HPDE6-E6E7 (cell line): Measurements from ENCODE around the gene PRKCH.
"Not testable (repeated sequence)": the region's sequence is repeated elsewhere in the genome, so short reads cannot be mapped to it uniquely, and the experiment has no call there.

Experiments
- DNase-seq: peaks from one replicate; pipeline ENCODE4 v3.0.0; 2011; ENCODE audit warnings: missing footprints; ENCODE audit errors: extremely low spot score

PRKCH gene

GRCh38 chr14:61527325-61528100, 206.1 kb downstream of the PRKCH start:
- DNase-seq: peak; percentile 65

DNA sequence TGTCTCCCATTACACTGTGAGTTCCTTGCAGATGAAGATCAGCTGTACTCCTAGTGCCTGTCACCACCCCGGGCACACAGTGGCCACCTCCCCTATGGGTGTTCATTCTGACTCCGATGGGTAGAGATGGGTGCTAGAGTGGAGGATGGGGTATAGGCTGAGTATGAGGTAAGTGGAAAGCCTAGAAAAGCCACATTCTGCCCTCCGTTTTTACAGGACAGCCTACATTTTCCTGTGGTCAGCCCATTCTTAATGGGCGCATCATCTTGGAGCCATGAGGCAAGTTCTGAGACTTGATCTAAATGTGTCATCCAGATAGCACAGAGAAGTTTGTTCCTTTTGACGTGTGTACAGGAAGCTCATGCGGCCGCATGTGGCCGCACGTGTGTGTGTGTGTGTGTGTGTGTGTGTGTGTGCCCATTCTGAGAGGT, 207.2 kb downstream of the PRKCH start:
- DNase-seq: no peak

DNA sequence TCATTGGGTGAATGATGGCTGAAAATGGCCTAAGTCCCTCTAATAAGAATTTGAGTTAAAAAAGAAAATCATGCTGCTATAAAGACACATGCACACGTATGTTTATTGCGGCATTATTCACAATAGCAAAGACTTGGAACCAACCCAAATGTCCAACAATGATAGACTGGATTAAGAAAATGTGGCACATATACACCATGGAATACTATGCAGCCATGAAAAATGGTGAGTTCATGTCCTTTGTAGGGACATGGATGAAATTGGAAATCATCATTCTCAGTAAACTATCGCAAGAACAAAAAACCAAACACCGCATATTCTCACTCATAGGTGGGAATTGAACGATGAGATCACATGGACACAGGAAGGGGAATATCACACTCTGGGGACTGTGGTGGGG, 208.0 kb downstream of the PRKCH start:
- not testable (repeated sequence) for DNase-seq

DNA sequence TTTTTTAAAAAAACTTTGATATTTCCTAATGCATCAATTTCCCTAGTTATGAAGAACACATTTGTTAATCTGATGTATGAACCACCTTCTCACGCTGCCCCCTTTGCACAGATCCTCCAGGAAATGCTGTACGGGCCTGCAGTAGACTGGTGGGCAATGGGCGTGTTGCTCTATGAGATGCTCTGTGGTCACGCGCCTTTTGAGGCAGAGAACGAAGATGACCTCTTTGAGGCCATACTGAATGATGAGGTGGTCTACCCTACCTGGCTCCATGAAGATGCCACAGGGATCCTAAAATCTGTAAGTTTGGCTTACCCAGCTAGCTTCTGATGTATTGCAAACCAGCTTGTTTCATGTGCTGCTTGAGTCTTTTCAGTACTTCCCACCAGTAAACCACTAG, 208.9 kb downstream of the PRKCH start:
- no peak for DNase-seq

- no peak for DNase-seq
These were observed 209.5 kb downstream of the PRKCH start for GRCh38 chr14:61530896-61531295.

GRCh38 chr14:61531465-61532122, 210.2 kb downstream of the PRKCH start:
- DNase-seq: no peak

GRCh38 chr14:61532123-61532505, 210.7 kb downstream of the PRKCH start:
- DNase-seq: no peak

DNA sequence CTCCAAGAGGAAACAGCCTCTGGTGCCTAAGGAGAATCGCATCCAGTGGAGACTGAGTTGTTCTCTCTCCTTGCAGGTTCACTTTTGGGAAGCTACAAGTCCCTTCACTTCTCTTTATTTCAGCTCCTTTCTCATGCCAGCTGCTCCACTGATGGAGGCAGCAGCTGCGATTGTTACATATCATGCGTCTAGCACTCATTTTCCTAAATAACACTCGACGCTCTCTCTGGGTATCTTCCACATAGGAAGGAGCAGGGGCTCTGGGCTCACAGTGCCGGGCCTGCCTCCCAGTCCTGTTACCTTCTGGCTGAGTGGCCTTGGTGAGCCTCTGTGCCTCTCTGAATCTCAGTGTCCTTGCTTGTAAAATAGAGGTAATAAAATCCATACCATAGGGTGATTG, 211.4 kb downstream of the PRKCH start:
- no peak for DNase-seq

GRCh38 chr14:61533513-61534255, 212.3 kb downstream of the PRKCH start:
- DNase-seq: no peak

DNA sequence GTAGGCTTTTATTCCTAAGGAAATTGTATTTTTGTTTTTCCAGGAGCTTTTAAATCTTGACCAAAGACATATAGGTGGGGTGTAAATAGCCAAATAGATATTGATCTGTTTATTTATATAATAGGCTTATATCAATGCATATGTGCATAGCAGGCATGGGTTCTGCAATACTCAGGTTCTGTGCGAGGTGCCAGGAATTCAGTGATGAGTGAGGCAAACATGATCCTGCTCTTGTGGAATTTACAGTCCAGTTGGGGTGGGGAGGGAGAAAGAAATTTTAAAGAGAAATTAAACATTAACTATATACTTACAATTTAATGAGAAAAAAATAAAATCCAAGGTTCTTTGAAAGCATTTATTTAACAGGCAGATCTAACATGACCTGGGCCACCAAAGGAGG, 213.7 kb downstream of the PRKCH start:
- no peak for DNase-seq

DNA sequence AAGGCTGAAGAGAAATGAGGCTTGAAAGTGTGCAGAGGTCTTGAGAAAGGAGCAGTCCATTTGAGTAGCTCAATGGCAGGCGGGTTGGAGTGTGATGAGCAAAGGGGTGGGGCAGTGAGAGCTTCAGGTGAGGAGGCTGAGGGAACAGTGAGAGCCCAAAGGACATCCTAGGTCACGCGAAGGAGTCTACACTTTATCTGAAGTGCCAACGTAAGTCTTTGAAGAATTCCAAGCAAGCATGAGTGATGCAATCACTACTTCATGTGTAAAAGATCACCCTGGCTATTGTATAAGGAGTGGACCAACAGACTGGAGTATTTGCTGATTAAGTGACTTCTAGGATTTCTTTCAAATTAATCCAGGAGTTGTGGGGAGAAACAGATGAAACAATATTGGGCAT, 214.1 kb downstream of the PRKCH start:
- no peak for DNase-seq

DNA sequence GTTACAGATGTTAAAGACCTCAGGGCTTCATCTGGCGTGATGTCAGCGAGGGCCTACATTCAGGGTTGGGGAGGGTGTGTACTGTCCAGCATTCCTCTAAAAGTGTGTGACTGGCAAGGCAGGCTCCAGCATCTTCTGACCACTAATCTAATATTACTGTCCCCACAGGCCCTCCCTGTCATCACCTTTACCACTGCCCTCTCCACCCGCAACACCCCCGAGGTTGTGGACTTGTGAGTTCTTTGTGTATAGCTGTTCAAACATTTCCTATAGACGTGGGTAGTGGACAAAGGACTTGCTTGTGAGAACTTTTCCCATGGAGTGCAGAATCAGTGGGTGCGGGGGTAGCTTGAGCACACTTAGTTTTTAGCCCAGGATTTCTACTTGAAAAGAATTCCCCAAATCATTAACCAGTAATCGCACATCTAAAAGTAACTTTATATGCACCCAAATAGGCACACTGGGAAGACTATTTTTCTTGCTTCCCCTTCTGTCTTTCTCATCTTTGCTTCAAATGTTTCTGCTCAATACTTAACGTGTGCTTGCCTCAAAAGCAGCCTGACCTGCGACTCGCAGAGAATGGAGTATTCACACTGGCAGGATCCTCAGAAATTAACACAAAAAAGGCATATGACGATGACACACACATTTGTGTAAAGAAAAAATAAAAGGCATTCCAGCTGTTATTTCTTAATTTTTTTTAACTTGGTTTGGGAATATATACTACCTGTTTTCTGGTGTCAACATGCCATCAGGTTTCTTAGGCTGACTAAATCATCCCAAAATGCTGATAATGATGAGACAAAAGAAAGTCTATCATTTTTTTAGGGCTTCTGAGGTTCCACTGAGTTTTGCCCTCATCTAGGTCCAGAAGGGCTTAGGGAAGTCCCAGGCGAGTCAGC, 215.5 kb downstream of the PRKCH start:
- DNase-seq: no peak

- peak; percentile 98 for DNase-seq
These were observed 216.4 kb downstream of the PRKCH start for GRCh38 chr14:61537563-61538463.

GRCh38 chr14:61538464-61539022, 217.2 kb downstream of the PRKCH start:
- no peak for DNase-seq

DNA sequence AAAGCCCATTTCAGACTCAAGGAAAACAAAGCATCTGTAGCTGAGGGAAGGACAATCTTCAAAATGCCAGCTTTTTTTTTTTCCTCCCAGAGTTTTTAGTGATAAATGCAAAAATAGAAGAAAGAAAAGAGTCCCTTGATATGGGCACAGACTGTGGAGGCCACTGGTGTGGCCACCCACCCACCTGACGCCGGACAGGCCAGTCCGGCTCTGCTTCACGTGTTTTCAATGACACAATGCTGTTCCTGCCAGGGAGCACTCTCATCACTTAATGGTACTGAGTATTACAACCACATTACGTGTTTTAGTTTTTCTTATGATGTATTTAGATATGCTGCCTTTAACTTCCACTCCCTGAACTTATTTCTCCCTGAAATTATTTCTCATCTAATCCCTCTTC, 218.3 kb downstream of the PRKCH start:
- DNase-seq: no peak

DNA sequence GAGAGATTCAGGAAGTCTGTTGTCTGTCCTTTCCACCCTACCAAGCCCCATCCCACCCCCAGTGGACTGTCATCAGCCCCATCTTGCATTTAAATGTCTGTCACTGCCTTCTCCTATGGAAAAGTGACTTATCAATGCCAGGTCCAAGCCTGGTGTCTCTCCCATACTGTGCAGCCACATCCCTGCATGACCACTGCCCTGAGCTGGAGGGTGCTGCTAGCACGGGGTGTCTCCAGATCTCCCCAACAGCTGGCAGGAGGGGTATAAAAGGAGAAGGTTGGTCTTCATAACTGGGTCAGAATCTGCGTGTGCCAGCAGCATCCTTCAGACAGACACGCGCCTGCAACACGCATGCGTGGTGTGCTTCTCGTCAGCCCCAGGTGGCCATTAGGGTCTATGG, 219.6 kb downstream of the PRKCH start:
- no peak for DNase-seq

DNA sequence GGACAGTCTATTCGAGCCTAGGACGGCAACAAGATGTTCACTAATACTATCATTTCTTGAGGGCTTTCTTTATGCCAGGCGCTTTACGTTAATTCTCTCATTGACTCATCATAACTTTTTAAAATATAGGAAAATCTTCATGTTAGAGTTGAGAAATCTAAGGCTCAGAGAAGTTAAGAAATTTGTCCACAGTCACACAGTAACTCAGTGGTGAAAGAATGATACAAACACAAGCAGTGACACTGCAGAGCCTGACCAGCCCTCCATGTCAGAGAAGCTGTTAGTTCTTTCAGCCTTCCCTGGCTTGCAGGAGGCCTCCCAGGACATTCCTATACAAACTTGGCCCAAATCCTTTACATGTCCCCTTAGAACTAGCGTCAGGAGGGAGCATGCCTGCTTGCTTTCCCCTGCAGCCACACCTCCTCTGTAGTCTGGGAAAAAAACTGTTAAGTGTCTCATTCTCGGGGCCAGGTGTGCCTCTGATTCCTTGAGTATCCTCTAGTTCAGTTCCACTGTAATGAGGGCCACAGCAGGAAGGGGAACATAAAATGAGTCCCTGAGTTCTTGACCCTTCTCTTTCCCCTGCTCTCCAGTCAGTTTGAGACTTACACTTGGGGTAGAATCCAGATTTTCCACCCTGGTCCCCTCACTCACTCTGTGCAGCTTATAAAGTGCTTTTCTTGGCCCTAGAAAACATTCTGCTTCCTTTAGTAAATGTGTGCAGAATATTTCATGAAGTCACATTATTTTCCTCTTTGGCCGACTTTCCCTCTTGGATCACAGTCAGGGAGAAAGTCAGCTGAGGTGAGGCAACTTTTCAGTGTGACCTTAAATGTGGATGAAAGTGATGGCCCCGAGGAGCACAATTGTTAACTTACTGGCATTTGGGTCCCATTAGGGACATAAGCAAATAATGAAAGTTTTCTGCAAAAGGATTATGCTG, 221.7 kb downstream of the PRKCH start:
- DNase-seq: no peak

DNA sequence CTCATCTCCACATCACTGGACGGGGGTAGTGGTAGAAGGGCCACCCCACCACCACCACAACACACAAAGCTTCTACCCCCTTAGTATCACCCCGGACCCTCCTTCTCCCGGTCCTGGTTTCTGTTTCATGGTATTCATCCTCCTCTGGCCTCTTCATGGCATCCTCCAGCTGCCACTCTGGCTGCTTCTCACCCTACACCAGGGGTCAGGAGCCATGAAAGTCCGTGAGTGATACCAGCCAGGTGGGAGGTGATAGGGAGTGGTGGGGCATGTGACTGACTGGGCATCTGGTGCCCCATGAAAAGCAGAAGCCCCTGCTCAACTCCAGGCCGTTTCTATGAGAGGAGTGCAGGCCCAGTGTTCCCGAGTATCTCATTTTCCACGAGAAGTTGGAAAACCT, 222.6 kb downstream of the PRKCH start:
- DNase-seq: no peak
